GM21423 (cell line): Measurements from ENCODE around the gene CDH26.

ENCODE experiments used
- ATAC-seq: cut with Tn5 transposase; IDR thresholded peaks from one replicate; pipeline ENCODE4 v1.9.1; 2021; ENCODE audit warnings: mild to moderate bottlenecking, moderate library complexity; ENCODE audit not compliant: unreplicated experiment

CDH26 gene

GRCh38 chr20:60010689-60011458 lies 52.7 kb downstream of the CDH26 start:
- no peak for ATAC-seq

GRCh38 chr20:60011512-60012507 lies 53.6 kb downstream of the CDH26 start:
- no peak for ATAC-seq

- no peak for ATAC-seq
These were observed 55.3 kb downstream of the CDH26 start for GRCh38 chr20:60013296-60014139.

GRCh38 chr20:60016406-60016805 lies 58.2 kb downstream of the CDH26 start:
- ATAC-seq, result no peak

- ATAC-seq, result no peak
These were observed 62.0 kb downstream of the CDH26 start for GRCh38 chr20:60020251-60020650.

- no peak for ATAC-seq
These were observed 62.9 kb downstream of the CDH26 start for GRCh38 chr20:60021104-60021503.

- ATAC-seq, result no peak
These were observed 64.6 kb downstream of the CDH26 start for GRCh38 chr20:60022849-60023248.

GRCh38 chr20:60024245-60024644 lies 66.0 kb downstream of the CDH26 start:
- ATAC-seq, result no peak

- ATAC-seq, result no peak
These were observed 66.6 kb downstream of the CDH26 start for GRCh38 chr20:60024801-60025200.

GRCh38 chr20:60026010-60026409 lies 67.8 kb downstream of the CDH26 start:
- ATAC-seq, result no peak

GRCh38 chr20:60030471-60030870 lies 72.2 kb downstream of the CDH26 start:
- ATAC-seq, result no peak

GRCh38 chr20:60031107-60031506 lies 72.9 kb downstream of the CDH26 start:
- ATAC-seq, result no peak

GRCh38 chr20:60034231-60035110 lies 76.2 kb downstream of the CDH26 start:
- ATAC-seq, result no peak

GRCh38 chr20:60035486-60035885 lies 77.3 kb downstream of the CDH26 start:
- no peak for ATAC-seq

GRCh38 chr20:60036346-60036745 lies 78.1 kb downstream of the CDH26 start:
- ATAC-seq, result no peak

- ATAC-seq, result no peak
These were observed 78.7 kb downstream of the CDH26 start for GRCh38 chr20:60036746-60037499.

GRCh38 chr20:60038400-60039008 lies 80.3 kb downstream of the CDH26 start:
- no peak for ATAC-seq

GRCh38 chr20:60039526-60039925 lies 81.3 kb downstream of the CDH26 start:
- no peak for ATAC-seq
